Keratinocyte (primary cell): ENCODE results near the gene FOXE1. TPM values are rescaled to one million over a fixed set of nuclear protein-coding genes. Genes with fewer than 3 reads are reported as not detected.

Experiments used
- DNase-seq: peaks from one replicate; pipeline ENCODE4 v3.0.0-alpha.2; 2011; ENCODE audit warnings: low read depth, missing footprints, low spot score
- FAIRE-seq: peaks from 2 replicates; lab custom pipeline; 2011; peaks lifted over from hg19 to GRCh38; lab: Jason Lieb, UNC
- H2AFZ ChIP-seq: 2 replicates; pipeline ENCODE4 v1.6.0; 2012; ENCODE audit warnings: low read length, control low read depth, inconsistent platforms; ENCODE audit not compliant: control insufficient read depth
- H3K27ac ChIP-seq: 2 replicates; pipeline ENCODE4 v1.5.1; 2011; ENCODE audit warnings: low read length; ENCODE audit not compliant: control insufficient read depth, insufficient read depth
- H3K27me3 ChIP-seq: 3 replicates; pipeline ENCODE4 v1.6.0; 2011; ENCODE audit warnings: low read length; ENCODE audit not compliant: control insufficient read depth, insufficient read depth; ENCODE audit errors: extremely low read depth
- H3K36me3 ChIP-seq, 2 experiments: 2 replicates in 1 of 2; 3 replicates in 1 of 2; pipeline ENCODE4 v1.5.1; 2011; ENCODE audit warnings: low read length in 2 of 2, mild to moderate bottlenecking in 1 of 2; ENCODE audit not compliant: control insufficient read depth in 2 of 2, insufficient read depth in 2 of 2; ENCODE audit errors: extremely low read depth in 1 of 2
- H3K4me1 ChIP-seq: 3 replicates; pipeline ENCODE4 v1.5.1; 2011; ENCODE audit warnings: low read length; ENCODE audit not compliant: control insufficient read depth, insufficient read depth; ENCODE audit errors: extremely low read depth
- H3K4me2 ChIP-seq: 3 replicates; pipeline ENCODE4 v1.6.0; 2011; ENCODE audit warnings: low read depth, low read length; ENCODE audit not compliant: control insufficient read depth, insufficient read depth; ENCODE audit errors: extremely low read depth
- H3K4me3 ChIP-seq, 3 experiments: fragments of 200-600 bp in 1 of 3; sonication (generic) in 1 of 3; 2 replicates in 2 of 3; 3 replicates in 1 of 3; pipeline ENCODE4 v1.5.1; 2011 to 2016; ENCODE audit warnings: low read length in 3 of 3, mild to moderate bottlenecking in 3 of 3, control low read depth in 2 of 3, inconsistent platforms in 1 of 3, low read depth in 1 of 3, mixed read lengths in 1 of 3, mixed run types in 1 of 3, moderate library complexity in 1 of 3; ENCODE audit not compliant: control insufficient read depth in 2 of 3, insufficient read depth in 2 of 3; ENCODE audit errors: extremely low read depth in 1 of 3
- H3K79me2 ChIP-seq: 2 replicates; pipeline ENCODE4 v1.6.0; 2012; ENCODE audit warnings: low read length; ENCODE audit not compliant: control insufficient read depth, insufficient read depth
- H3K9ac ChIP-seq: 3 replicates; pipeline ENCODE4 v1.6.0; 2011; ENCODE audit warnings: low read length; ENCODE audit not compliant: control insufficient read depth, insufficient read depth; ENCODE audit errors: extremely low read depth
- H3K9me1 ChIP-seq: 3 replicates; pipeline ENCODE4 v1.6.0; 2011; ENCODE audit warnings: low read length; ENCODE audit not compliant: control insufficient read depth, insufficient read depth; ENCODE audit errors: extremely low read depth
- H3K9me3 ChIP-seq: 2 replicates; pipeline ENCODE4 v1.5.1; 2012; ENCODE audit warnings: low read depth, low read length; ENCODE audit not compliant: control insufficient read depth
- H4K20me1 ChIP-seq: 3 replicates; pipeline ENCODE4 v1.6.0; 2011; ENCODE audit warnings: low read length; ENCODE audit not compliant: control insufficient read depth, insufficient read depth; ENCODE audit errors: extremely low read depth
- CTCF ChIP-seq, 3 experiments: IDR thresholded peaks in 1 of 3; conservative IDR thresholded peaks in 1 of 3; optimal IDR thresholded peaks in 1 of 3; 2 replicates in 2 of 3; 3 replicates in 1 of 3; pipeline versions ENCODE3 to v1.5.1; 2011; ENCODE audit warnings: low read length in 3 of 3, mild to moderate bottlenecking in 3 of 3, moderate library complexity in 2 of 3, control low read depth in 1 of 3, inconsistent platforms in 1 of 3; ENCODE audit not compliant: insufficient read depth in 2 of 3; ENCODE audit errors: extremely low read depth in 1 of 3
- EZH2 ChIP-seq: IDR thresholded peaks from one replicate; pipeline ENCODE4 v1.6.1; 2012; ENCODE audit warnings: inconsistent platforms, mild to moderate bottlenecking, low read length, moderate library complexity
- dilution Hi-C: fragments of 300-500 bp; cut with MboI; formaldehyde crosslinking; loops from one replicate; pipeline ENCODE4 v1.7.0; 2020; ENCODE audit warnings: low sequenced_read_pairs; ENCODE audit not compliant: extremely low pct_ligation_motif_present
- polyA plus RNA-seq, 5 experiments: library from polyadenylated mRNA; depleted of rRNA in 3 of 5; stranded (reverse) in 3 of 5; stranded (forward) in 1 of 5; unstranded in 1 of 5; fragments of >200 nt; gene quantifications; 1 replicate in 1 of 5; 2 replicates in 3 of 5; 3 replicates in 1 of 5; pipeline versions ENCODE4 v1.2.1 to v1.2.3, GENCODE V29; 2011 to 2012; ENCODE audit warnings: missing spikeins in 2 of 5, low read depth in 1 of 5, low replicate concordance in 1 of 5

FOXE1 gene
- polyA plus RNA-seq, 1 donor (not counting 4 experiments of a cell fraction or from before 2014, with no cell fraction given) = 0.97 TPM

- DNase-seq (peak; percentile 19), FAIRE-seq (peak; percentile 39)
- Histone ChIP-seq H3K9me3 (no peaks in the 10 kb centered on the region), H3K9me1 (no peaks in the 10 kb centered on the region), H3K27me3 (no peaks in the 10 kb centered on the region), H4K20me1 (no peaks in the 10 kb centered on the region), H3K79me2 (no peaks in the 10 kb centered on the region), H2AFZ (no peak overlapping the region), H3K27ac (no peak overlapping the region), H3K4me1 (peaks cover 14% of the 10 kb centered on the region), H3K4me3 (no peak overlapping the region), H3K4me2 (no peak overlapping the region), H3K9ac (no peak overlapping the region), H3K36me3 (peaks cover 0 to 6% of the 10 kb centered on the region in 2 experiments)
- dilution Hi-C loops = no loop called here
- TF ChIP-seq EZH2 (no peak), CTCF (optimal IDR thresholded peaks at IDR 0.05 in 1 of 3, IDR thresholded peaks at IDR 0.05 in 1 of 3, conservative IDR thresholded peaks at IDR 0.05 in 1 of 3; ENCODE audit: extremely low read depth in 1 of 3, insufficient read depth in 2 of 3, low read length in 3 of 3) (peak; percentile 56 to 71 (median 62))
These were observed 47.9 kb downstream of the FOXE1 start for GRCh38 chr9:97900738-97901565.

DNA sequence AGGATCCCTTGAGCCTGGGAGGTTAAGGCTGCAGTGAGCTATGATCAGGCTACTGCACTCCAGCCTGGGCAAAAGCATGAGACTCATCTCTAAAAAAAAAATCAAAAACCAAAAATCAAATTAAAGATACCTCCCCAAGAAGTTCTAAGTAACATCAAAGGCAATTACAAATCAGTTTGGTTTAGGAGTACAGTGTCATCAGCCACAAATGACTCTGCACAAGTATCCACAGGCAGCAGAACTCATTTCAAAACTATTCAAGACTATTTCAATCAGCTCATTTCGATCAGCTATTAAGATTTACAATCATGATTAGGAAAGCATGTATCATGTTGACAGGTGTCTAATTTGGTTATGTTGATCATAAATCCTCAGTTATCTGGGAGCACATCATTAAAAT, 50.2 kb downstream of the FOXE1 start:
- FAIRE-seq = no peak
- H3K27ac ChIP-seq = peak overlapping the region; percentile 32
- no peaks in the 10 kb centered on the region for H3K27me3 ChIP-seq
- TF ChIP-seq CTCF (optimal IDR thresholded peaks at IDR 0.05 in 1 of 3, IDR thresholded peaks at IDR 0.05 in 1 of 3, conservative IDR thresholded peaks at IDR 0.05 in 1 of 3; ENCODE audit: extremely low read depth in 1 of 3, insufficient read depth in 2 of 3, low read length in 3 of 3) (no peak), EZH2 (no peak)
- H2AFZ ChIP-seq = no peak overlapping the region
- H3K36me3 ChIP-seq = peaks cover 2 to 6% of the 10 kb centered on the region in 2 experiments
- no peaks in the 10 kb centered on the region for H4K20me1 ChIP-seq
- H3K9me3 ChIP-seq = no peaks in the 10 kb centered on the region
- dilution Hi-C loops = no loop called here
- no peak overlapping the region for H3K4me3 ChIP-seq
- no peak for DNase-seq
- H3K79me2 ChIP-seq = no peaks in the 10 kb centered on the region
- no peaks in the 10 kb centered on the region for H3K9me1 ChIP-seq
- H3K4me1 ChIP-seq = peaks cover 14% of the 10 kb centered on the region
- H3K9ac ChIP-seq = no peak overlapping the region
- peak overlapping the region; percentile 6 for H3K4me2 ChIP-seq
